Right lung (tissue), 5 donors: Measurements from ENCODE around the gene RABL6. TPM values are rescaled to one million over a fixed set of nuclear protein-coding genes. Genes with fewer than 3 reads are reported as not detected.
"Not testable (repeated sequence)": the region's sequence is repeated elsewhere in the genome, so short reads cannot be mapped to it uniquely, and the experiment has no call there.

Experiments
- DNase-seq, 2 donors: peaks; one replicate each; pipeline ENCODE4 v3.0.0-alpha.2; 2013
- polyA plus RNA-seq, 5 donors: library from polyadenylated mRNA; unstranded; fragments of 120-200 nt; gene quantifications; one replicate each; pipeline versions ENCODE4 v1.2.1 to v1.2.3, GENCODE V29; 2013; ENCODE audit warnings: inconsistent platforms in 1 of 5, low replicate concordance in 1 of 5; ENCODE audit not compliant: insufficient read length in 5 of 5, insufficient read depth in 1 of 5

Gene RABL6
- polyA plus RNA-seq, 5 donors: 46.3 to 79.6 (median 54.0) TPM

DNA sequence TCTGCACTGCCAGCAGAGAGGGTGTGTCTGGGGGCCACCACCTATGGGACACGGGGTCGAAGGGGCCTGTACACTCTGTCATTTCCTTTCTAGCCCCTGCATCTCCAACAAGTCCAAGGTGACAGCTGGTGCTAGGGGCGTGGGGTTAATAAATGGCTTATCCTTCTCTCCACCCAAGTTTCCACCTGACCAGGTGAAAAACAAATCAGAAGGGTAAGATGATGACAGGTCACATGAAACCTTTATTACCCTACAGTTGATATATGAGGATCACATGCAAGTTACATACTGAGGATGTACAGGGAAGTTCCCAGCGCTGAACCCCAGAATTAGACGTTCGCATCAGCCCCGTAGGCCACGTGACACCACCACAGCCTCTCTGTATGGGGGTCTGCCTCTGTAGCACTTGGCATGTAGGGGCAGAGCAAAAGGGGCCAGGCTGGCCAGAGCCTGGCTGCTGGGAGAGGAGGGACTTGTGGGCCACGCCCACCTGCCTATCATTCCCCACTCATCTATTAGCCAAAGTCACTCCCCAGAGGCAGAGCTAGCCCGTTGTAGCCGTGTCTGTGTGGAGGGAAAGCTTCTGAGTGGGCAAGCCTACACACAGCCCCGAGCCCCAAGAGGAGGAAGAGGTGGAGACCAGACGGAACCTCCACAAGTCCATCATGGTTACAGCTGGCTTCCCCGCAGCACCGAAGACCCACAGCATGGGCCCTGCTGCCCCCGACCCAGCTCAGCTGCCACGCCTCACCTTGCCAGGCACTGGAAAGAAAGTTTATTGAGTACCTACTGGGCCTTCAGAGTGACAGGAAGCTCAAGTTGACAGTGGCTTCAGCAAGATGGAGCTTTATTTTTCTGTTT lies 14.4 kb upstream of the RABL6 start:
- DNase-seq: no peak

DNA sequence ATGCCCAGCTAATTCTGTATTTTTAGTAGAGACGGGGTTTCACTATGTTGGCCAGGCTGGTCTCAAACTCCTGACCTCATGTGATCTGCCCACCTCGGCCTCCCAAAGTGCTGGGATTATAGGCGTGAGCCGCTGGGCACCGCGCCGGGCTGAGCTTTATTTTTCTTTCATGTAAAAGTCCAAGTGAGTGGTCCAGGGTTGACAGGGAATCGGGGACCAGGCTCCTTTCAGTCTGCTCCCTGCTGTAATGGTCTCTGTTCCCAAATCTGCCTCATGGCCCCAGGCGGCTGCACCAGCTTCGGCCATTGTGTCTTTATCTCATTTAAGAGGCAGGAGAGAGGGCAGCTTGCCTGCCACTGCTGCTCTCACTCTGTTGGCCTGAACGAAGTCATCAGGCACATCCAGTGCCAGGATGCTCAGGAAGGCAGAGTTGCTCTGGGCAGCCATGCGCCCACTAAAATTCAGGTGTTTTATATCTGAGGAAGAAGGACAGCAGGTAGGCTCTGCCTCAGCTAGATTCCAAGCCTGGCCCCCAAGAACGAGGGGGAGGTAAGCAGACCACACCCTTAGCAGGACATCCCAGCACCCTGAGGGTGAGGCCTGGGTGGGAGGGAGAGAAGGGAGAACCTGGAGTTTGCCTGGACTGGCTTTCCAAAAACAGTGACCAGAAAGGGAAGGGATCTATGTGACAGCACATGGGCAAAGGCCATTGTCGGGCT lies 13.3 kb upstream of the RABL6 start:
- DNase-seq: no peak

DNA sequence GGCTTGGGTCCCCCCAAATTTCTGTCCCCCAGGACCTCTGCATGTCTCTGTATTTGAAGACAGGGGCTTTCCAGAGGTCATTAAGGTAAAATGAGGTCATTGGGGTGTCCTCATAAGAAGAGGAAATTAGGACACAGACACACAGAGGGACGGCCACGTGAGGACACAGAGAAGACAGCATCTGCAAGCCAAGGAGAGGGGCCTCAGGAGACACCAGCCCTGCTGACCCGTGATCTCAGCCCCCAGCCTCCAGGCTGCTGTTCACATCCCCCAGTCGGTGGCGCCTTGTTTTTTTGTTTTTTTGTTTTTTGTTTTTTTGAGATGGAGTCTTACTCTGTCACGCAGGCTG lies 12.8 kb upstream of the RABL6 start:
- no peak for DNase-seq

DNA sequence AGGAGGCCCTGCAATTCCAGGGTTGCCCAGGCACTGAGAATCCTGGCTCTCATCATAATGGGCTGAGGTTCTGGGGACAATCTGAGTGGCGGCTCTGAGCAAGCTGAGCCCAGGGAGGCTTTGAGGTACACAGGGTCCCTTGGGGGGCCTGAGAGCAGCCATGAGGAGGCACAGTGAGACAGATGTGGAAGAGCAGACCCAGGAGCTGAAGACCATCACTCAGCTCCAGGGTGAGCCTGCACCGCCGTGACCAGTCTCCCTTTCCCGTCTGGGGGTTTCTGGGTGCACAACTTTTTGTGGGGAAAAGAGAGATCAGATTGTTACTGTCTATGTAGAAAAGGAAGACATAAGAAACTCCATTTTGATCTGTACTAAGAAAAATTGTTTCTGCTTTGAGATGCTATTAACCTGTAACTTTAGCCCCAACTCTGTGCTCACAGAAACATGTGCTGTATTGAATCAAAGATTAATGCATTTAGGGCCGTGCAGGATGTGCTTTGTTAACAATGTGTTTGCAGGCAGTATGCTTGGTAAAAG lies 11.4 kb upstream of the RABL6 start, which contains the start of gene CCDC183:
Gene CCDC183 (plus strand): TSS at position 101 of the 537 bp plus-strand sequence. CDS start 60 bp downstream, at position 161.
- DNase-seq: no peak

DNA sequence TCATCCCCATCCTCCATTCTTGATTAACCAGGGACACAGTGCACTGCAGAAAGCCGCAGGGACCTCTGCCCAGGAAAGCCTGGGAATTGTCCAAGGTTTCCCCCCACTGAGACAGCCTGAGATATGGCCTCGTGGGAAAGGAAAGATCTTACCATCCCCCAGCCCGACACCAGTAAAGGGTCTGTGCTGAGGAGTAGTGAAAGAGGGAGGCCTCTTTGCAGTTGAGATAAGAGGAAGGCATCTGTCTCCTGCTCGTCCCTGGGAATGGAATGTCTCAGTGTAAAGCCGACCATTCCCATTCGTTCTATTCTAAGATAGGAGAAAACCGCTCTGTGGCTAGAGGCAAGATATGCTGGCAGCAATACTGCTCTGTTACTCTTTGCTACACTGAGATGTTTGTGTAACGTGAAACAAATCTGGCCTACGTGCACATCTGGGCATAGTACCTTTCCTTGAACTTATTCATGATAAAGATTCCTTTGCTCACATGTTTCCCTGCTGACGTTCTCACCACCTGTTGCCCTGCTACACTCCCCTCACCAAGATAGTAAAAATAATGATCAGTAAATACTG lies 10.9 kb upstream of the RABL6 start:
- not testable (repeated sequence) for DNase-seq

DNA sequence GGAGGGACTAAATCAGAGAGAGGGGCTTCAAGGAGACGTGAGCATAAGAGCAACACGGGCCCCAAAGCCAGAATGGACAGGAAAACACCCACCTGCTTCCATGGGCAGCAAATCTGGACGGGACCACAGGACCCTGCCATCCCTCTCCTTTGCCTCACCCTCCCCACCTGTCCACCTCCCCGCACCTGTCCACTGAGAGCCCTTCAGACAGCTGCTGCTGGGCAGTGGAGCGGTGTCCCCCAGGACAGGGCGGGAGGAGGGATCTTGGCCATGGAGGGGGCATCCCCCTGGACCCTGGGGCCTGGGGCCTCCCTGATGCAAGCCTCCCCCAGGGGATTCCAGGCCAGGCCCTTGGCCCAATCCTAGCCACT lies 9.1 kb upstream of the RABL6 start:
- DNase-seq: no peak

DNA sequence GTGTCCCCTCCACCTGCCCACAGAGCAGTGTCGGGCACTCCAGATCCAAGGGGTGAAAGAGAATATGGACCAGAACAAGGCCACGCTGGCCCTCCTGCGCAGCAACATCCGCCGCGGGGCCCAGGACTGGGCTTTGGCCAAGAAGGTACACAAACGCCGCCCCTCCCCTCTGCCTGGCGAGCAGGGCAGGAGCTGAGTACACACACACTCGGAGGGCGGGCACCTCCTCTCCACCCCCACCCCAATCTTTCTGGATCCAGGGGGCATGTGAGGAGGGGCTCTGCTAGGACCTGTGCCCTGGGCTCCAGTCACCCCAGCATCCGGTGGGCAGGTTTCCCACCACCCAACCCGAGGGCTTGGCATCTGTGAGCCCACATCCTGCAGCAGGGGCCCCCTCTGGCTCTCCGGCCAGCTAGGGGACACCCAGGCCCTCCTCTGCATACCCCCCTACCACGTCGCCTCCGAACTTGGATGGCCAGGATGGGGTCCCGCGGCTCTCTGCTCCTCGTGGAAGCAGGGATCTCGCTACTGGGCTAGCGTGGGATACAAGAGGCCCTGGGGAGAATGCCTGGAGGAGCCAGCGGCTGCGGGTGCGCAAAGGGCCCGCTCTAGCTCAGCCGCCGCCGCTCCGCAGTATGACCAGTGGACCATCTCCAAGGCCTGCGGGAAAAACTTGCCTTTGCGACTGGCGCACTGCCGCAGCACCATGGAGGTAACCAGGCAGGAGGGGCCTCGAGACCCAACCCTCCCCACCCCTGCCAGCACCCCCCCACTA lies 8.5 kb upstream of the RABL6 start:
- DNase-seq: peak in 1 of 2 donors; percentile 30

DNA sequence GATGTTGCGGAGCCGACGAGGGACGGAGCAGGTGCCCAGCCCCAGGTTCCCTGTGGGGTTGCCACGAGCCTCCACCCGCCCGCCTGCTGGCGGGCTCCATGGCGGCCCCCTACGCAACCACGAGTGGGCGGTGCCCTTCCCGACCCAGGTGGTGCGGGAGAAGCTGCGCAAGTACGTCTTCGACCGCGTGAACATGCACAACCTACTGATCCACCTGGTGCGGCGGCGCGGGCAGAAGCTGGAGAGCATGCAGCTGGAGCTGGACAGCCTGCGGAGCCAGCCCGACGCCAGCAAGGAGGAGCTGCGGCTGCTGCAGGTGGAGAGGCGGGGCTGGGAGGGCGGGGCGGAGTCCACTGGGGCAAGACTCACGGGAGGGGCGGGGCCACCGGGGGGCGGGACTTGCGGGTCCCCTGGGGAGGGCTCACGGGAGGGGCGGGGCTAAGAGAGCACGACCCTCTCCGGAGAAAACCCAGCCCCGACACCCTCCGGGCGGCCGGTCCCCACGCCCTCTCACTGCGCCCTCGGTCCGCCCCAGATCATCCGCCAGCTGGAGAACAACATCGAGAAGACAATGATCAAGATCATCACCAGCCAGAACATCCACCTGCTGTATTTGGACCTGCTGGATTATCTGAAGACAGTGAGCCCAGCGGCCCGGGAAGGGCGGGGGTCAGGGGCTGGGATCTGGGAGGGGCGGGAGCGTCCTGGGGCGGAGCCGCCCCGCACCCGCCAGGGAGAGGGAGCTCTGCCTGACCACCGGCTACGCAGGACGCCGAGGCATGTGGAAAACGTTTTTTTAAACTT lies 7.7 kb upstream of the RABL6 start:
- DNase-seq: peak; percentile 68 to 70

DNA sequence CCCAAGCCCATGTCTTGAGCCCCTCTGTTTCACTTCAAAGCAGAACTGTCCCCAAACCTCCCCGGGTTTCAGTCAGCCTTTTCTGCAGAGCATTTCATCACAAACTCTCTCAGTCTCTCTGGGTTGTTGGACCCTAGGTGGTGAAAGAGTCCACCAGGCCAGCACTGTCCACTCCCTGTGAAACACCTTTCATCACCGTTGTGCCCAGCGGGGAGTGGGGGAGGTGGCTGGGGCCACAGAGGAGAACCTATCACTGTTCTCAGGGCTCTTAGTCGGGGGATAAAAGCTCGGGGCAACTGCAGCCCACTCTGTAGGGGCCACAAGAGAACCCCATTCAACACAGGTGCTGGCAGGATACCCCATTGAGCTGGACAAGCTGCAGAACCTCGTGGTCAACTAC lies 5.4 kb upstream of the RABL6 start:
- no peak for DNase-seq

DNA sequence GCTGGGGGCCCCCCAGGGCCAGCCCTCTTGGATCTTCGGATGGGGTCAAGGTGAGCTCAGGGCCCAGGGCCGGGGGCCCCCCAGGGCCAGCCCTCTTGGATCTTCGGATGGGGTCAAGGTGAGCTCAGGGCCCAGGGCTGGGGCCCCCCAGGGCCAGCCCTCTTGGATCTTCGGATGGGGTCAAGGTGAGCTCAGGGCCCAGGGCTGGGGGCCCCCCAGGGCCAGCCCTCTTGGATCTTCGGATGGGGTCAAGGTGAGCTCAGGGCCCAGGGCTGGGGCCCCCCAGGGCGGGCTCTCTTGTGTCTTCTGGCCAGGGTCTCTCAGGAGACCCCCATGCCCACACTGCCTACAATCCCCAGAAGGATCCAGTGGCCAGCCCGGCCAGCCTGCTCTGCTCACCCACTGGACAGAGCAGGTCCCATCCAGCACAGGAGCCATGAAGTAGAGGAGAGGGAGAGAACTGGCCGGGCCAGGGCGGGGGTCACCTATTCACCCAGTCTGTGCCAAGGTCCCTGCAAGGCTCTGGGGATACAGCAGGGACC lies 4.7 kb upstream of the RABL6 start:
- not testable (repeated sequence) for DNase-seq

DNA sequence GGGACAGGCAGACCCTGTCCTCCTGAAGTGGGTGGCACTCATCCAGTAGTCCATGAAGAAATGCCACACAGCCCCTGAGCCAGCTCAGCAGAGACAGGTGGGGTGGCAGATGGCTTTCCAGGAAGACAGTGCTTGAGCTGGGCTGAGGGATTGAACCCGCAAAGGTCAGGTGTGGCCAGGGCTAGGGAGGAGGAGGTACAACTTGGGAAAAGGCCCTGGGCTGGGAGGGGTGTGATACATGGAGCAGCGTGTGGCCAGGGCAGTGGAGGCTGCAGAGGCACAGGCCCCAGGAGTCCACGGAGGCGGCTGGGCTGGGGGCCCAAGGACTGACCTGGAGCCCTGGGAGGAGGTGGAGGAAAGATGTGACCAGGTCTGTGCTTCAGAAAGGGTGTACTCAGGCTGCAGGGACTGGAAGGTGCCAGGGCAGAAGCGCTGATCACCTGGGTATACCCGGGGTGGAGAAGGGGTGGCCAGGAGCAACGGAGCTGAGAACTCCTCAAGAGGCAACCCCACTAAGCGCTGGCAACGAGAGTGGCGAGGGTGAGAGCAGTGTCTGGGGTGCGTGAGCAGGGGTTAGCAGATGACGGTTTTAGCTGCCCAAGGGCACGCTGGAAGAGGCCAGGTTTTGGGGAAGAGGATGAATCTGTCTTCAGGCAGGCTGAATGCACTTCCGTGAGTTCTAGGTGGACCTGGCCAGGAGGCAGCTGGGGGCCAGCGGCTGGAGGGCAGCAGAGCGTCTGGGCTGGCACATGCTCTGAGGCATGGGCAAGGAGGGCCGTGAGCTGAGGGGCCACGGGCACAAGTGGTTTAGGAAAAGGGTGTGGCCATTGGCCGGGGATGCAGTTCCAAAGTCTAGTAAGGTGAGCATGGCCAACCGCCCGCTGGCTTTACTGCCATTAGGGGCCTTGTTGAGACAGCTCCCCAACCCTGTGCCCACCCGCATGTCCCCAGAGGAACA lies 3.9 kb upstream of the RABL6 start:
- DNase-seq: no peak

DNA sequence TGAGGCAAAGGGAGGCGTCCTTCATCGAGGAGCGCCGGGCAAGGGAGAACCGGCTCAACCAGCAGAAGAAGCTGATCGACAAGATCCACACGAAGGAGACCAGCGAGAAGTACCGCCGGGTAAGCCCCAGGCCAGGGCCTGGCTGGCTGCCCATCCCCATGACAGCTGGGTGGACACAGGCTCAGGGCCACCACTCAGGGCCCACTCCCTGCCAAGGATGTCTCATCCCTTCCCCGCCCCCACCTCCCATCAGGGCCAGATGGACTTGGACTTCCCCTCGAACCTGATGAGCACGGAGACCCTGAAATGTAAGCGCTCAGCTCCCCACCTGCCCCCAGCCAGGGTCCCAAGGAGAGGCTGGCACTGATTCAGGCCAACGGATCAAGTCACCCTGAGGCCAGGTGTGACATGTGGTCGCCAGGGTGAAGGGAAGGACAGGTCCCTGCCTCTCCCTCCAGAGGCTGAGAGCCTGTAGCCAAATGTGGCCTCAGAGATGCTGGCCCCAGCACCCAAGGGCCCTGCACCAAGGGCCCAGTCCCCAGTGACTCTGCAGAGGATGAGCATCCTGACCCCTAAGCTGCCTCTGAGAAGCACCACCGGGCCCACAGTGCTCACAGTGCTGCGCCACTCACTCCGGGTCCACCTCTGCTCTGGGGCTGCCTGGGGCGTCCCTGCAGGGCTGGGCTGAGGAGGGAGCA lies 3.1 kb upstream of the RABL6 start:
- DNase-seq: no peak

DNA sequence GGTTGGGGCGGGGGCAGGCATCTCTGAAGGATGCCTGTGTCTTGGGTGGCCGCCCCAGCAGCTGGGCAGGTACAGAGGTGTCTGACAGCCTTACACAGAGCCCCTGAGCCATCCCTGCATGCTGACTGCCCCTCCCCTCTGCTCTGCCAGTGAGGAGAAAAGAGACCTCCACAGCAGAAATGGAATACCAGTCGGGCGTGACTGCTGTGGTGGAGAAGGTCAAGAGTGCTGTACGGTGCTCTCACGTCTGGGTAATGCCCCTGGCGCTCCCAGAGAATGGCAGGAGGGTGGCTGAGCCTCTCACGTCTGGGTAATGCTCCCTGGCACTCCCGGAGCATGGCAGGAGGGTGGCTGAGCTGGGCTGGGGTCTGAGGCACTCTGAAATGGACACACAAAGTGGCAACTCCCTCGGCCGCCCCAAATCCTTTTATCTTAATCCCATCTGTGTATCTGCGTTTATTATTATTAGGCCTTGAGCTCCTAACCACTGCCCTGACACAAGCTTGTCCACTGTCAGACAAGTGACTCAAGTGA lies 2.5 kb upstream of the RABL6 start:
- no peak for DNase-seq

DNA sequence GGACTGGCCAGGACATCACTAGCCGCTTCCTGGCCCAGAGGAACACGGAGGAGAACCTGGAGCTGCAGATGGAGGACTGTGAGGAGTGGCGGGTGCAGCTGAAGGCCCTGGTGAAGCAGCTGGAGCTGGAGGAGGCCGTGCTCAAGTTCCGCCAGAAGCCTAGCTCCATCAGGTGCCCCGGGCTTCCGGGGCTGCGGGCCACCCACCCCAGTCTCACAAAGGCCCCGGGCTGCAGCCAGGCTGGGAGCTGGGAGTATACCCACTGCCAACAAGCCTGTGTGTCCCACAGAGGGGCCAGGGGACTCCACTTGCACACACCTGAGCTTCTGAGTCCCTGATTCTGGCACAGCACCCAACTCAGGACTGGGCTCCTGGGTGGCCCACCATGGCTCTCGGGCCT lies 1.7 kb upstream of the RABL6 start:
- no peak for DNase-seq

DNA sequence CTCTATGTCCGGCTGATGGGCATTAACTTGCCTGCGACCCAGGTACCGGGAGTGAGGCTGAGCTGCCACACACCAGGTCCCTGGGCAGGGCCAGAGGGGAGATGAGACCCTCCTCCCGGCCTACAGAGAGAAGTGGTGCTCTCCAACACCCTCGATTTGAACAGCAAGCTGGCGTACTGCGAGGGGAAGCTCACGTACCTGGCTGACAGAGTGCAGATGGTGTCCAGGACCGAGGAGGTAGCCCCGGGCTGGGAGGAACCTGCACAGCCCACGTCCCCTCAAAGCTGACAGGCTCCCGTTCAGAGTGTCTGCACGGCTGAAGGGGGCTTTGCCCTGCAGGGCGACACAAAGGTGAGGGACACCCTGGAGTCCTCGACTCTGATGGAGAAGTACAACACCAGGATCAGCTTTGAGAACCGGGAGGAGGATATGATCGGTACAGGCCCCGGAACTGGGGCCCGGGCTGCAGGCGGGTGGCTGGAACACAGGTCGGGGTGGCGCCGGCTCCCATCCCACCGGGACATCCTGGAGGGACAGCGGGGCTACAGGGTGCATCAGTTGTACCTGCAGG lies 1.0 kb upstream of the RABL6 start:
- no peak for DNase-seq

DNA sequence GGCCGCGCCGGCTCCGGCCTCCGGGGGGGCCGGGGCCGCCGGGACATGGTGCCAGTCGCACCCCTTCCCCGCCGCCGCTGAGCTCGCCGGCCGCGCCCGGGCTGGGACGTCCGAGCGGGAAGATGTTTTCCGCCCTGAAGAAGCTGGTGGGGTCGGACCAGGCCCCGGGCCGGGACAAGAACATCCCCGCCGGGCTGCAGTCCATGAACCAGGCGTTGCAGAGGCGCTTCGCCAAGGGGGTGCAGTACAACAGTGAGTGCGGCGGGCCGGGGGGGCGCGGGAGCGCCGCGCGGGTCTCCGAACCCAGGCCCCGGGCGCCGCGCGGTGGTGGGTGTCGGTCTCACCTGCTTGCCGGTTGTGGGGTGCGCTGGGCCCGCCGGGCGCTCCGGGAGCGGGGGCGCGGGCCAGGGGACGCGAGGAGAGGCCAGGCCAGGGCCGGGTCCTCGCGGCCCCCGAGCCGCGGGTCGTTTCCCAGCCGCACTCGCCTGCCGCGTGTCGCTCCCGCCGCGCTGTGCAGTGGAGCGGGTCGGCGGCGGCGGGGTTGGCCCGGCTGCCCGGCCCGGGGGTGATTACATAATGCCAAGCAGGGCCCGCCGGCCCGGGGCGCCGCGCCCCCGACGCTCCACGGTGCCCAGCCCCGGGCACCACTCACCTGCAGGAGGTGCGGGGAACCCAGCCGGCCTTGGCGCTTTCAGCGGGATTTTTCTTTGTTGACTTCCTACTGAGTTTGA lies 492 bp downstream of the RABL6 start:
- no peak for DNase-seq

DNA sequence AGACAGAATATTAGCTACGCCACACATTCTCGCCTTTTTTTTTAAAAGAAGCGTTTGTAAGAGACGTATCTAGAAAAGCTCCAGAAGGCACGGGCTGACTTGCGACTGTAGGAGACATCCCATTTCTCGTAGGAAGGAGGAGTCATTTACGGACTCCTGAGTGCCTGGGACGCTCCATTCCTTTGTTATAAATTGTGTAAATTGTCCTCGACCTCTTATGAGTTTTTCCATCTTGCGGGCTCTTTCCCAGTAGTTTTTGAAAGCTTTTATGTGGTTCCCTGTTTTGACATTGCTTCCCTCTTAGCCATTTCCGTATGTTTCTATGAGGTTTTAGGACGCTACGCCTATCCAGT lies 1.0 kb downstream of the RABL6 start:
- no peak for DNase-seq
